NOMO-1 treated with DMSO at 0.1 percent for 48 hours (cell line): ENCODE results near the gene IL32.

Source experiments
- DNase-seq: peaks from one replicate; lab custom pipeline; 2025; ENCODE audit not compliant: unreplicated experiment; lab: John Stamatoyannopoulos, UW

IL32 gene

GRCh38 chr16:3113765-3114479, 48.5 kb downstream of the IL32 start:
- no peak for DNase-seq

GRCh38 chr16:3115003-3115402, 49.6 kb downstream of the IL32 start:
- no peak for DNase-seq

- no peak for DNase-seq
Observed at GRCh38 chr16:3115561-3115960, 50.1 kb downstream of the IL32 start.

- no peak for DNase-seq
Observed at GRCh38 chr16:3118204-3118790, 52.9 kb downstream of the IL32 start.

- DNase-seq: no peak
Observed at GRCh38 chr16:3118846-3119245, 53.4 kb downstream of the IL32 start.
